G401 (cell line): ENCODE measurements around the gene CD53. TPM values are rescaled to one million over a fixed set of nuclear protein-coding genes. Genes with fewer than 3 reads are reported as not detected.
"Not testable (repeated sequence)": the region's sequence is repeated elsewhere in the genome, so short reads cannot be mapped to it uniquely, and the experiment has no call there.

ENCODE experiments used
- DNase-seq: peaks from one replicate; pipeline ENCODE4 v3.0.0-alpha.2; 2015; ENCODE audit warnings: low spot score
- in situ Hi-C: cut with HindIII; loops from 2 replicates; pipeline ENCODE4 v1.10.0; 2016; ENCODE audit warnings: low sequenced_read_pairs, mixed read lengths
- total RNA-seq: library from RNA; depleted of rRNA; stranded (reverse); fragments of >200 nt; shearing (Covaris generic); gene quantifications from 2 replicates; pipeline ENCODE4 v1.2.3, GENCODE V29; 2014

CD53 gene
- total RNA-seq, 1 experiment from 2014 or later: not detected

- in situ Hi-C loops: no loop called here
- no peak for DNase-seq
Measured at GRCh38 chr1:110902820-110903463, 30.0 kb downstream of the CD53 start.

DNA sequence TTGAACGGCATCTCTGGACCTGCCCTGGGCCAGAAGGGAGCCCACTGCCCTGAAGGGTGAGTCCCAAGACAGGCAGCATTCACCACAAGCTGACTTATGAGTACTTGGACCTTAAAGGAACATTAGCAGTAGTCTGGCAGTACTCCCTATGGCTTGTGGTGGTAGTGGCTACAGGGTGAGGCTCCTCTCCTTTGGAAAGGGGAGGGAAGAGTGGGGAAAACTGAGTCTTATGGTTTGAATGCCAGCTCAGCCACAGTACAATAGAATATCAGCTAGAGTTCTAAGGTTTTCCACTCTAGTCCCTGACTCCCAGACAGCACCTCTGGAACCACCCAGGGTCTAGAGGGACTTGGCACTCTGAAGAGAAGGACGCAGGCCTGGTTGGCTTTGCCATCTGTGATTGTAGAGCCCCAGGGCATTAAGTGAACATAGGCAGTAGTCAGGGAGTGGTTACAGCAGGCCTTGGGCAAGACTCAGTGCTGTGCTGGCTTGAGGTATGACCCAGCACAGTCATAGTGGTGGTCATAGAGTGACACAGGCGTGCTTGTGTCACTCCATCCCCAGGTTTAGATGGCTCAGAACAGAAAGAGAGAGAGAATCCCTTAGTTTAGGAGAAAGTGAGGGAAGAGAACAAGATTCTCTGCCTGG, 31.0 kb downstream of the CD53 start:
- in situ Hi-C loops: no loop called here
- DNase-seq: no peak

GRCh38 chr1:110912784-110913183, 39.8 kb downstream of the CD53 start:
- in situ Hi-C loops: no loop called here
- DNase-seq: no peak

- no peak for DNase-seq
- in situ Hi-C loops: no loop called here
Measured at GRCh38 chr1:110914676-110915075, 41.7 kb downstream of the CD53 start.

GRCh38 chr1:110915804-110916203, 42.9 kb downstream of the CD53 start:
- in situ Hi-C loops: no loop called here
- no peak for DNase-seq

DNA sequence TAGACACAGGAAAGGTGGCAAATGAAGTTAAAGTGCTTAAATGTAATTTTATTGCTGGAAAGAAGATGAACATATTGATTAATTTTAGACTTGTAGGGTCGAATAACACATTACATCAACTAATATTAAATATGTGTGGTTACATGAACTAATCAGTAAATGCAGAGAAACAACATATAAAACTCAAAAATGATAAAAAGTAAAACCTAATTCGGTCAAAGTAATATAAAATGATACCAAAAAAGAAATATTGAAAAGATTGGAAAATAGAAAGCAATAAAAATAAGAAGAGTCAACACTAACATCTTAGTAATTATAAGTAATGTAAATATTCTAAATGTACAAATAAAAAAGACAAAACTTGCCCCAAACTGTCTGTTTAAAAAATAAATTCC, 43.3 kb downstream of the CD53 start:
- in situ Hi-C loops: no loop called here
- DNase-seq: no peak

DNA sequence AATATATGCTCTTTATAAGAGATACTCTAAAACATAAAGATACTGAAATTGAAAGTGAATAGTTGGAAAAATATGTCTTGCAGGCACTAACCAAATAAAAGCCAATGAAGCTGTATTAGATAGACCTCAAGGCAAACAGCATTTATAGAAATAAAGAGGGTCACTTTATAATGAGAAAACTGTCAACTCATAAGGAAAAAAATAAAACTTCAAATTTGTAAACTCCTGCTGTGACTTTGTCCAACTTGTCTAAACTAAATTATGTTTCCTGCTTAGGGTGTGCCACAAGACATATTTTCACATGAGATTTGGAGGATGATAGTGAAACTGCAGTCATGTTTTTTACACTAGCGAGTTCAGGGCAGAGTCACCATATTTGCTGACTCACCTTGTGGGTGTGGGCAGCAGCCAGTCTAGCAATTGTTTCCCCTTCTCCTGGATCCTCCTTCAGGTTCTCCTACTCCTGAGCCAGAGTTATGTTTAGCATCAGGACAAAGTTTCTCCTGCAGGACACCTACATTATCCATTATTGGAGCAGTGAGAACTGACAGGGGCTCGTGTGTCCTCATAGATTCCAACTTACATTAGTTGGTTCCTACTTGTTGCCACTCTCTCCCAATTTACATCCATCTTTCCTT, 43.8 kb downstream of the CD53 start:
- DNase-seq: no peak
- in situ Hi-C loops: no loop called here

DNA sequence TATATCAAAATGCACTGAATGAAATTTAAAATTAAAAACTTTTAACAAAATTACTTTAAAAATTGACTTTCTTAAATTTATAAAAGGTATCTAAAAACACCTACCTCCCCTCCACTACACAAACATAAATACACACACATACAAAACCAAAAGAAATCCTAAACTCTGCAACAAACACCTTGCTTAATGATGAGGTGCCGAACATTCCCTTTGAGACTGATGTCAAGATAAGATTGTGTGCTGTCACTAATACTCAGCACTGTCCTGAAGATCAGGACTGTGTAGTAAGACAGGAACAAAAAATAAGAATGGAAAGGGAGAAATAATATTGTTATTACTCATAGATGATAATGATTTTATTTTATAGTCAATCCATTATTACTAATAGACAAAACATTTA, 45.1 kb downstream of the CD53 start:
- DNase-seq: no peak
- in situ Hi-C loops: no loop called here

GRCh38 chr1:110921953-110922352, 49.0 kb downstream of the CD53 start:
- in situ Hi-C loops: no loop called here

DNA sequence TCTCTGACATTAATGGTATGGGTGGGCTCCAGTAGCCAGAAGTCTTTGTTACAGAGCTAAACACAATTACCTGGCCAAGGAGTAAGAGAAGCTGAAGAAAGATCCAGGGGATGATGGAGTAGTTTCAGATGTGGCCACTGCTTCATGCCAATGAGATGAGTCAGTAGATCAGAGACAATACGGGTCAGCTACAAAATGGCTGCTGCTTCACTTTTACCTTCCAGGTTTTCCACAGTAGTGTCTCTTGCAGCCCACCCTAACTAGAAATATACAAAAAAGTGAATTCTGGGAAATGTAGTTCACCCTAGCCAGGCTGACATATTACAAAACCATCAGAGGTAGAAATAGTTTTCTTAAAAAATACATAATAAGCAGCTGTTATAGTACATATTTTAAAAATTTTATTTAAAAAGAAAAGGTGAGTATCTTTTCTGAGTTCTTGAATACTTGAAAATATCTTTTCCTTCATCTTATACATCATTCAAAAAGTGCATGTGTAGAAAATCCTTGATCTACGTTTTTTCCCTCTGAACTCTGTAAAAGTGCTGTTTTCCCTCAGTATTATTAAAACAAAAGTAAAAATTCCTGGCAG, 54.6 kb downstream of the CD53 start:
- in situ Hi-C loops: no loop called here
- DNase-seq: no peak

More at GRCh38 chr1:110921953-110922352, 49.0 kb downstream of the CD53 start:
- no peak for DNase-seq

- DNase-seq: no peak
- in situ Hi-C loops: no loop called here
Measured at GRCh38 chr1:110928191-110928590, 55.2 kb downstream of the CD53 start.

- no peak for DNase-seq
- in situ Hi-C loops: no loop called here
Measured at GRCh38 chr1:110928904-110929303, 56.0 kb downstream of the CD53 start.

- in situ Hi-C loops, DNase-seq: not testable (repeated sequence)
Measured at GRCh38 chr1:110931097-110931496, 58.1 kb downstream of the CD53 start.

- in situ Hi-C loops: no loop called here
- DNase-seq: no peak
Measured at GRCh38 chr1:110936567-110936966, 63.6 kb downstream of the CD53 start.

DNA sequence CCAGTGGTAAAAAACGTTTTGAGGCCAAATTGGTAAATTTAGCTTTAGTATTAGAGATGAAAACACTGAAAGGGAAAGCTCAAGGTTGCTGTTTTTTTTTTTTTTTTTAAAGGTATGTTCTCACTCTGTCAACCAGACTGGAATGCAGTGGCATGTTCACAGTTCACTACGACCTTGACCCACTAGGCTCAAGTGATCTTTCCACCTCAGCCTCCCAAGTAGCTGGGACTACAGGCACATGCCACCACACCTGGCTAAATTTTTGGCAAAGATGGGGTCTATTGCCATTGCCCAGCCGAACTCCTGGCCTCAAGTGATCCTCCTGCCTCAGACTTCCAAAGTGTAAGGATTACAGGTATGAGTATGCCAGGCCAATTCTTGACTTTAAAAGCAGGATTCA, 71.9 kb downstream of the CD53 start:
- in situ Hi-C loops: loop anchor here (5.0 kb wide), 1 partner anchor 47 kb away; no protein-coding TSS in a partner anchor
- no peak for DNase-seq

- DNase-seq: no peak
- in situ Hi-C loops: no loop called here
Measured at GRCh38 chr1:110945626-110946025, 72.7 kb downstream of the CD53 start.

GRCh38 chr1:110948038-110948810, 75.3 kb downstream of the CD53 start:
- no peak for DNase-seq
- in situ Hi-C loops: no loop called here
